GM12874 (cell line): ENCODE data around the gene COLEC11.

Experiments used
- TF ChIP-seq, protein P1 (sequence below): IDR thresholded peaks from 2 replicates; pipeline ENCODE4 v1.5.1; 2011; ENCODE audit warnings: low read depth, mild to moderate bottlenecking, control low read depth, low read length, moderate library complexity; ENCODE audit not compliant: insufficient read depth

The COLEC11 gene

DNA sequence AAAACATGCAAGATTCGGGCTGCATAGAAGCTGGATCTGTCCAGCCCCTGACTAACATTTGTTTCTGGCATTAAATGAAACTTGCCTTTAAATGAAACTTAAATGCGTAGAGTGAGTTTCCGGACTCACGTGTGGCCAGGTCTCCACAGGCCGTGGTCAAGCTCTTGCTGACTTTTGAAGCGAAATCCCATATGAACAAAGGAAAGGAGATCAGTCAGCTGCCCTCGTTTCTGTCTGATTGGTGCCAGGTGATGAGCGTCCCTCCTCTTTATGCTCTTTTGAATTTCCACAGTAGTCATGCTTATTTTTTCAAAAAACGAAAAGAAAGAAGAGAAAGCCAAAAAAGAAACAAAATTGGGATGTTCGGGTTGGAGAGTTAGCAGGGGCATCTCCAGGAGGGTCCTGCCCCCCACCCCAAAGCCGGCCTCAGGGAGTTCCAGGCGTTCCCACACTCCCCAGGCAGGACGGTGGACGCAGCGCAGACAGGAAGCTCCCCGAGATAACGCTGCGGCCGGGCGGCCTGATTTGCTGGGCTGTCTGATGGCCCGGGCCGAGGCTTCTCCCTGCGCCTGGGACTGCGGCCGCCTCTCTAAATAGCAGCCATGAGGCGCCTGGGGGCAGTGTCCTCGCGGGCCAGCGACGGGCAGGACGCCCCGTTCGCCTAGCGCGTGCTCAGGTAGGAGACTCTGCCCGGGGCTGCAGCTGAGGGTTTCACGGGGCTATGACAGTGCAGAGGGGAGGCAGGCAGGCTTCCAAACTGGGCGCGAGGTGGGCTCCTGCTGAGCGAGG is at the start of gene COLEC11:
Gene COLEC11, plus strand, starts transcription at position 620 of the 789 bp plus-strand sequence. CDS start 9,229 bp downstream, outside the sequence.
- TF ChIP-seq, protein P1, sequence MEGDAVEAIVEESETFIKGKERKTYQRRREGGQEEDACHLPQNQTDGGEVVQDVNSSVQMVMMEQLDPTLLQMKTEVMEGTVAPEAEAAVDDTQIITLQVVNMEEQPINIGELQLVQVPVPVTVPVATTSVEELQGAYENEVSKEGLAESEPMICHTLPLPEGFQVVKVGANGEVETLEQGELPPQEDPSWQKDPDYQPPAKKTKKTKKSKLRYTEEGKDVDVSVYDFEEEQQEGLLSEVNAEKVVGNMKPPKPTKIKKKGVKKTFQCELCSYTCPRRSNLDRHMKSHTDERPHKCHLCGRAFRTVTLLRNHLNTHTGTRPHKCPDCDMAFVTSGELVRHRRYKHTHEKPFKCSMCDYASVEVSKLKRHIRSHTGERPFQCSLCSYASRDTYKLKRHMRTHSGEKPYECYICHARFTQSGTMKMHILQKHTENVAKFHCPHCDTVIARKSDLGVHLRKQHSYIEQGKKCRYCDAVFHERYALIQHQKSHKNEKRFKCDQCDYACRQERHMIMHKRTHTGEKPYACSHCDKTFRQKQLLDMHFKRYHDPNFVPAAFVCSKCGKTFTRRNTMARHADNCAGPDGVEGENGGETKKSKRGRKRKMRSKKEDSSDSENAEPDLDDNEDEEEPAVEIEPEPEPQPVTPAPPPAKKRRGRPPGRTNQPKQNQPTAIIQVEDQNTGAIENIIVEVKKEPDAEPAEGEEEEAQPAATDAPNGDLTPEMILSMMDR = no peak

DNA sequence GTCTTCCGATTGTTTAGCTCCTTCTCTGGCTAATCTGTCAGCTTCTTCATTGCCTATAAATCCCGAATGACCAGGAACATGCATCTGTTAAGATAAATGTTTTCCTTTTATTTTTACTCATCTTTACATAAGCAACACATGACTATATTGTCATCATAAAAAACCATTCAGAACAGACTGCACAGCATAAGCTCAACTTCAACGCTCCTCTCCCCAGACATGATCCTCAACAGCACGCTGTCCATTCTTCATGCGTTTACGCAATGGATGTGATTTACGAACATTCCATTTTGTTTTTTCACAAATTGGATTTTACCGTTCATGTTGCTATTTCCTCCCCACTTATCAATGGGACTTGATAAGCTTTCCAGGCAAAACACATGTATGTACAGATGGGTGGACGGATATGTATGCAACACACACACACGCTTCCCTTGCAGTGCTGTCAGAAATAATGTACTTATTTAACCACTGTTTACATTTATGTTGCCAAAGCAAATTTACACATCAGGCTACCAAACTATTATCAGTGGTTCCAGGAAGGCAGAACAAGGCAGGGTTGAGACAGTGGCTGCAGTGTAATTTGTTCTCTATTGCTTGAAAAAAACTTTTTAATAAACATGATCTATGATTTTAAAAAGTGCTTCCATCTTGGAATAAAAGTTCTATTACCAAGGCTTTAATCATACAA is 49.0 kb upstream of the COLEC11 start:
- TF ChIP-seq, protein P1 = no peak

DNA sequence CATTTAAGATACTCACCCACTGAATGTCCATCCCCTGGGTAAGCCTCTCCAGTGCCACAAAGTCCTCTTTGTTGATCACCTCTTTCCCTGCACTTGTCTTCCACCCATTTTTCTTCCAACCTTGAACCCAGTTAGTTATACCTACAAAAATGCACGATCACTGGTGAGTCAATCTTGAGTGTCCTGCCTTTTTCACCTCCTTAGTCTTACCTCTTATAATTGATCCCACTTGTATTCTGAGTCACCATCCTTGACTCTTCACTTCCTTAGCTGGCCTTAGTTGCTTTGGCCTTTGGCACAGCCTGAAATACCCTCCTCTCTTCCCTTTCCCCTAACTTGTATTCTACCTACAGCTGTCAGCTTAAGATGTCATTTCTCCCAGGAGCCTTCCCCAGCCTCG is 47.0 kb upstream of the COLEC11 start:
- TF ChIP-seq, protein P1 = no peak

DNA sequence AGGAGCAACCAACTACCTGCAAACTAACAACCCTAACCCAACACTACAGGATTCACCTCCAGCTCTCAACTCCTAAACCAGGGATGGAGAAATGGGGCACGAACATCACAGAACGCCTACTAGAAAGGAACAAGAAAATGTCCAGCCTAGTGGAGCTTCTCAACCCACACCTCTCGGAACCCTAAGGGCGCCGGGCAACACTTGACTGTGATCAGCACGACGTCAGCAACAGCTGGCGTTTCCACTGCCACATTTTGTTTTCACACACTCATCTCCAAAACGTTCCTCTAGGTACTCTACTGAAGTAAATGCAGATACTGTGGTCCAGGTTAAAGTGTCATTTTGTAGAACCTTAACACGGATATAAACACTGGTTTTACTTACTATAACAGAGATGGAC is 41.0 kb upstream of the COLEC11 start:
- TF ChIP-seq, protein P1 = no peak

DNA sequence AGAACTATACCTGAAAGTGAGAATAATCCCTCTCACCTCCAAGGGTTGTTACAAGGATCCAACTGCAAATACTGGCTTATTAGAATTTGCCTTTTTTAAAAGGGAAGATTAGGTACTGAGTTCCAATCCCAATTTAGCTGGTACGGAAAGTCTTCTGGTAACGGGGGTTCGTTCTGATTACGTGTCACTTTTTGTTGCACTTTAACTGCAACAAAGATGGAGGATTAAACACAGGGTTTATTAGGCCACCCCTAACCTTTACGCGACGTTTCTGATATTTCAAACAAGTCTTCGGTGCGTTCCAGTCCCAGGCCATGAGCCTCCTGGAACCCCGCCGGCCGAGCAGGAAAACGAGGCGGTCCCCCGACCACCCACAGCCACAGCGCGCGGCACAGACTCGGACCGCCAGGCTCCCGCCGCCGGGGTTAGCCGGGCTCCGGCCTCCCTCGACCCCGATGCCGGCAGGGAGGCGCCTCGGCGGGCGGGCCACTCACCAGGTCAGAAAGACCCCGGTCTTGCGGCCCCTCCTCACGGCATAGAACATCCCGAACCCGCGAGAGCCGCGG is 37.2 kb upstream of the COLEC11 start:
- TF ChIP-seq, protein P1 = no peak

DNA sequence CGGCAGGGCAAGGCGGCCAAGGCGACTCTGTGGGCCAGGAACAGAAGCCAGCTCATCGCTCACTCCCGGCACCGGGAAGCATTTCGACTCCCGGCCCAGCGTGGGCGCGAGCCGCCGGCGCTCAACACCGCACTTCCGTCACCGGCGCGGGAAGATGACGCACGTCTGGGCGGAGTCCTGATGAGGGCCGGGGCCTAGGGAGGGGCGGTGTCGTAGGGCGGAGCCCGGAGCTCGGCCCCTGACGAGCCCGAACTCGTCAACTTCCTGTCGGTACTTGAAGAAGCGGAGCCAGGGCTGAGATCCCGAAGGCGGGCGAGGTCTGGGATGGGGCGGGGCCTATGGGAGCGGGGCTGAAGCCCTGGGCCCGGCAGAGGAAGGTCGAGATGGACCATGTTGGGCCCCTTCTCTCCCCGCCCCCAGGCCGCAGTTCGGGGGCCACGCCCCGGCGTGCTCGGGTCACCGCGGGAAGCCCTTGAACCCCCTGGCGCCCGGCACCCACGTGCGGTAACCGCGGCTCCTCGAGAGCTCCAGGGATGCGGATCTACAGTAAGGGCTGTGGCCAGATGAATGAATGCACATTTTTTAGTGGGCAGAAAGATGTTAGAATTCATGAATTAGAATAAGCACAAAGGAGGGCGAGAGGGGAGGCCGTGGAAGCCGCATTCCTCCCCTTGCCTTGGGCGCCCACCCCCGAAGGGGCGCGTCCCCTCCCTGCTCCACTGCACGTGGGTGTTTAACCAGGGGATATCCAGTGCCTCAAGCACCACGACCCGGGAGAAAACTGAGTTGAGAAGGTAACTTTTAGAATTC is 36.5 kb upstream of the COLEC11 start, which contains the start of gene RNASEH1:
Gene RNASEH1, minus strand, starts transcription at position 129 of the 810 bp plus-strand sequence. Its CDS starts 73 bp downstream, at position 56.
- TF ChIP-seq, protein P1 = no peak
